Panc1 (cell line): ENCODE results near the gene NIPBL. TPM values are rescaled to one million over a fixed set of nuclear protein-coding genes. Genes with fewer than 3 reads are reported as not detected.
"Not testable (repeated sequence)": the region's sequence is repeated elsewhere in the genome, so short reads cannot be mapped to it uniquely, and the experiment has no call there.

Experiments
- ATAC-seq: fragments of 200-7000 bp; cut with Tn5 transposase; 2 replicates; pipeline ENCODE4 v1.9.1; 2020; ENCODE audit warnings: mild to moderate bottlenecking, moderate library complexity
- BruUV-seq: library from RNA; stranded (reverse); fragments of 400-500 nt; replicated peaks from 2 replicates; lab custom pipeline; 2021; lab: Mats Ljungman, UMichigan
- CTCF ChIA-PET: fragments of 300-600 bp; sonication (Branson Sonifier 250); formaldehyde crosslinking; loops from one replicate; lab custom pipeline; 2022; ENCODE audit warnings: antibody characterized with exemption; lab: Charles Lee
- POLR2A ChIA-PET: fragments of 300-600 bp; sonication (Branson Sonifier 250); formaldehyde crosslinking; loops from one replicate; lab custom pipeline; 2022; ENCODE audit warnings: antibody characterized with exemption; lab: Charles Lee
- DNase-seq: peaks from one replicate; pipeline ENCODE4 v3.0.0-alpha.2; 2010; ENCODE audit warnings: low read depth, low spot score
- H3K27ac ChIP-seq: 2 replicates; pipeline ENCODE4 v1.5.1; 2011; ENCODE audit warnings: mild to moderate bottlenecking, low read length, inconsistent platforms
- H3K27me3 ChIP-seq: fragments of 200-500 bp; sonication (Bioruptor generic); 2 replicates; pipeline ENCODE4 v1.6.0; 2014; ENCODE audit warnings: low read length, inconsistent platforms; ENCODE audit not compliant: control insufficient read depth, insufficient read depth
- H3K36me3 ChIP-seq: fragments of 200-500 bp; sonication (Bioruptor generic); 2 replicates; pipeline ENCODE4 v1.5.1; 2014; ENCODE audit warnings: inconsistent platforms, mild to moderate bottlenecking, low read length, moderate library complexity; ENCODE audit not compliant: control insufficient read depth, insufficient read depth
- H3K4me1 ChIP-seq: 2 replicates; pipeline ENCODE4 v1.5.1; 2011; ENCODE audit warnings: inconsistent platforms, mild to moderate bottlenecking, low read length, moderate library complexity; ENCODE audit not compliant: control insufficient read depth, insufficient read depth
- H3K4me3 ChIP-seq, 2 experiments: 2 replicates each; pipeline ENCODE4 v1.5.1; 2011 to 2012; ENCODE audit warnings: low read depth in 2 of 2, low read length in 2 of 2, mild to moderate bottlenecking in 2 of 2, inconsistent platforms in 1 of 2, moderate library complexity in 1 of 2
- H3K9me3 ChIP-seq: fragments of 200-500 bp; sonication (Bioruptor generic); 2 replicates; pipeline ENCODE4 v1.5.1; 2014; ENCODE audit warnings: low read depth, mild to moderate bottlenecking, inconsistent platforms, low read length, moderate library complexity; ENCODE audit not compliant: control insufficient read depth, insufficient read depth
- POLR2AphosphoS5 ChIP-seq: IDR thresholded peaks from 2 replicates; pipeline ENCODE4 v1.6.1; 2012; ENCODE audit warnings: mild to moderate bottlenecking, low read depth, low read length, moderate library complexity
- SIN3A ChIP-seq: IDR thresholded peaks from 2 replicates; pipeline ENCODE4 v1.6.1; 2012; ENCODE audit warnings: low read depth, mild to moderate bottlenecking, low read length, moderate library complexity, borderline replicate concordance; ENCODE audit not compliant: insufficient read depth
- TCF7L2 ChIP-seq: IDR thresholded peaks from 2 replicates; pipeline ENCODE4 v1.6.1; 2011; ENCODE audit warnings: mild to moderate bottlenecking, low read depth, low read length, inconsistent platforms
- in situ Hi-C: cut with HindIII; loops from 2 replicates; pipeline ENCODE4 v1.10.0; 2016; ENCODE audit warnings: low sequenced_read_pairs, low pct_unique_long_range_greater_than_20kb
- intact Hi-C: fragments of 100-400 bp; cut with micrococcal nuclease; formaldehyde crosslinking; loops from one replicate; pipeline ENCODE4 v1.10.0; 2022; ENCODE audit not compliant: unreplicated experiment
- total RNA-seq: library from RNA; stranded (reverse); gene quantifications from one replicate; pipeline ENCODE4 v1.2.1, GENCODE V29; 2021; ENCODE audit not compliant: unreplicated experiment
- TF ChIP-seq, protein P1 (sequence below), 2 experiments: IDR thresholded peaks; 2 replicates each; pipeline ENCODE4 v1.6.1; 2011 to 2012; ENCODE audit warnings: low read depth in 2 of 2, control low read depth in 1 of 2, low read length in 1 of 2, mild to moderate bottlenecking in 1 of 2, moderate library complexity in 1 of 2; ENCODE audit not compliant: insufficient read depth in 1 of 2
- TF ChIP-seq, protein P2 (sequence below): fragments of 450-650 bp; IDR thresholded peaks from 2 replicates; pipeline ENCODE4 v1.5.1; 2017; ENCODE audit warnings: mild to moderate bottlenecking

Gene NIPBL
- total RNA-seq, 1 experiment from 2014 or later = 41.6 TPM

DNA sequence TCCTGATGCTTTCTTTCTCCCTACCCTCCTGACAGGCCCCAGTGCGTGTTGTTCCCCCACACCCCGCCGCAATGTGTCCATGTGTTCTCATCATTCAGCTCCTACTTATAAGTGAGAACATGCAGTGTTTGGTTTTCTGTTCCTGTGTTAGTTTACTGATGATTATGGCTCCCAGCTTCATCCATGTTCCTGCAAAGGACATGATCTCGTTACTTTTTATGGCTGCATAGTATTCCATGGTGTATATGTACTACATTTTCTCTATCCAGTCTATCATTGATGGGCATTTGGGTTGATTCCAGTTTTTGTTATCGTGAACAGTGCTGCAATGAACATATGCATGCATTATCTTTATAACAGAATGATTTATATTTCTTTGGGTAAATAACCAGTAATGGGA lies 222.7 kb downstream of the NIPBL start:
- DNase-seq, H3K27ac ChIP-seq, H3K4me1 ChIP-seq, BruUV-seq, POLR2A ChIA-PET, intact Hi-C loops, ATAC-seq, in situ Hi-C loops, H3K36me3 ChIP-seq, H3K27me3 ChIP-seq, H3K9me3 ChIP-seq, H3K4me3 ChIP-seq: not testable (repeated sequence)
- CTCF ChIA-PET = interaction anchor here (0.7 kb wide), 1 partner anchor 156 kb away, joined by 3 read pairs; no protein-coding TSS in a partner anchor

DNA sequence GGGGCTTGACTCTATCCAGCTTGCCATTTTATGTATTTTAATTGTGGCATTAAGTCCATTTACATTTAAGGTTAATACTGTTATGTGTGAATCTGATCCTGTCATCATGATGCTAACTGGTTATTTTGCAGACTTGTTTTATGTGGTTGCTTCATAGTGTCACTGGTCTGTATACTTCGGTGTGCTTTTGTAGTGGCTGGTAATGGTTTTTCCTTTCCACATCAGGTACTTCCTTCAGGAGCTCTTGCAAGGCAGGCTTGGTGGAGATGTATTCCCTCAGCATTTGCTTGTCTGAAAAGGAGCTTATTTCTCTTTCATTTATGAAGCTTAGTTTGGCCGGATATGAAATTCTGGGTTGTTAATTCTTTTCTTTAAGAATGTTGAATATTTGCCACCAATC lies 226.7 kb downstream of the NIPBL start:
- DNase-seq = no peak
- no peaks in the 10 kb centered on the region for H3K27me3 ChIP-seq
- no peaks in the 10 kb centered on the region for H3K4me1 ChIP-seq
- no peaks in the 10 kb centered on the region for H3K9me3 ChIP-seq
- POLR2A ChIA-PET = no interaction called here
- intact Hi-C loops = no loop called here
- no peak overlapping the region for H3K27ac ChIP-seq
- ATAC-seq = no peak
- CTCF ChIA-PET = no interaction called here
- in situ Hi-C loops = no loop called here
- TF ChIP-seq TCF7L2 = no peak
- TF ChIP-seq, protein P1, sequence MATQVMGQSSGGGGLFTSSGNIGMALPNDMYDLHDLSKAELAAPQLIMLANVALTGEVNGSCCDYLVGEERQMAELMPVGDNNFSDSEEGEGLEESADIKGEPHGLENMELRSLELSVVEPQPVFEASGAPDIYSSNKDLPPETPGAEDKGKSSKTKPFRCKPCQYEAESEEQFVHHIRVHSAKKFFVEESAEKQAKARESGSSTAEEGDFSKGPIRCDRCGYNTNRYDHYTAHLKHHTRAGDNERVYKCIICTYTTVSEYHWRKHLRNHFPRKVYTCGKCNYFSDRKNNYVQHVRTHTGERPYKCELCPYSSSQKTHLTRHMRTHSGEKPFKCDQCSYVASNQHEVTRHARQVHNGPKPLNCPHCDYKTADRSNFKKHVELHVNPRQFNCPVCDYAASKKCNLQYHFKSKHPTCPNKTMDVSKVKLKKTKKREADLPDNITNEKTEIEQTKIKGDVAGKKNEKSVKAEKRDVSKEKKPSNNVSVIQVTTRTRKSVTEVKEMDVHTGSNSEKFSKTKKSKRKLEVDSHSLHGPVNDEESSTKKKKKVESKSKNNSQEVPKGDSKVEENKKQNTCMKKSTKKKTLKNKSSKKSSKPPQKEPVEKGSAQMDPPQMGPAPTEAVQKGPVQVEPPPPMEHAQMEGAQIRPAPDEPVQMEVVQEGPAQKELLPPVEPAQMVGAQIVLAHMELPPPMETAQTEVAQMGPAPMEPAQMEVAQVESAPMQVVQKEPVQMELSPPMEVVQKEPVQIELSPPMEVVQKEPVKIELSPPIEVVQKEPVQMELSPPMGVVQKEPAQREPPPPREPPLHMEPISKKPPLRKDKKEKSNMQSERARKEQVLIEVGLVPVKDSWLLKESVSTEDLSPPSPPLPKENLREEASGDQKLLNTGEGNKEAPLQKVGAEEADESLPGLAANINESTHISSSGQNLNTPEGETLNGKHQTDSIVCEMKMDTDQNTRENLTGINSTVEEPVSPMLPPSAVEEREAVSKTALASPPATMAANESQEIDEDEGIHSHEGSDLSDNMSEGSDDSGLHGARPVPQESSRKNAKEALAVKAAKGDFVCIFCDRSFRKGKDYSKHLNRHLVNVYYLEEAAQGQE (IDR thresholded peaks at IDR 0.05; ENCODE audit: insufficient read depth in 1 of 2, low read depth in 2 of 2, low read length in 1 of 2) = no peak
- TF ChIP-seq SIN3A = no peak
- TF ChIP-seq POLR2AphosphoS5 = no peak
- TF ChIP-seq, protein P2, sequence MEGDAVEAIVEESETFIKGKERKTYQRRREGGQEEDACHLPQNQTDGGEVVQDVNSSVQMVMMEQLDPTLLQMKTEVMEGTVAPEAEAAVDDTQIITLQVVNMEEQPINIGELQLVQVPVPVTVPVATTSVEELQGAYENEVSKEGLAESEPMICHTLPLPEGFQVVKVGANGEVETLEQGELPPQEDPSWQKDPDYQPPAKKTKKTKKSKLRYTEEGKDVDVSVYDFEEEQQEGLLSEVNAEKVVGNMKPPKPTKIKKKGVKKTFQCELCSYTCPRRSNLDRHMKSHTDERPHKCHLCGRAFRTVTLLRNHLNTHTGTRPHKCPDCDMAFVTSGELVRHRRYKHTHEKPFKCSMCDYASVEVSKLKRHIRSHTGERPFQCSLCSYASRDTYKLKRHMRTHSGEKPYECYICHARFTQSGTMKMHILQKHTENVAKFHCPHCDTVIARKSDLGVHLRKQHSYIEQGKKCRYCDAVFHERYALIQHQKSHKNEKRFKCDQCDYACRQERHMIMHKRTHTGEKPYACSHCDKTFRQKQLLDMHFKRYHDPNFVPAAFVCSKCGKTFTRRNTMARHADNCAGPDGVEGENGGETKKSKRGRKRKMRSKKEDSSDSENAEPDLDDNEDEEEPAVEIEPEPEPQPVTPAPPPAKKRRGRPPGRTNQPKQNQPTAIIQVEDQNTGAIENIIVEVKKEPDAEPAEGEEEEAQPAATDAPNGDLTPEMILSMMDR = no peak
- BruUV-seq = no TSS peak
- H3K4me3 ChIP-seq = no peak overlapping the region
- H3K36me3 ChIP-seq = 0 out of 2 replicates have a peak, but pooled peaks cover 2% of the 10 kb centered on the region

DNA sequence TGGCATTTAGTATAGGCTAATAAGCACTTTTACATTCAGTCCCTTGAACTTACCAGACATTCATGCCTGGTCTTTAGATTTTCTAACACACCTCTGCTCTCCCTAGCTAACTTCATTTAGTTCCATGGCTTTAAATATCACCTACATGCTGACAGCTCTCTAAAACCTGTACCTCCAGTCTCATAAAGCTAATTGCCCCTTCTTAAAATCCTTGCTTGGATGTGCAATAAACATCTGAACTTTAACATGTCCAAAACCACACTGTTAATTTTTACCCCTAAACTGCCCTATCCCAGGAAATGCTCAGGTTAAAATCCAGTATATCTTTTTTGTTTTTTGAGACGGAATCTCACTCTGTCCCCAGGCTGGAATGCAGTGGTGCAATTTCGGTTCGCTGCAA lies 232.8 kb downstream of the NIPBL start:
- ATAC-seq (no peak), DNase-seq (no peak)
- CTCF ChIA-PET = no interaction called here
- no peaks in the 10 kb centered on the region for H3K9me3 ChIP-seq
- TF ChIP-seq SIN3A = no peak
- H3K4me3 ChIP-seq = no peak overlapping the region
- 0 out of 2 replicates have a peak, but pooled peaks cover 2% of the 10 kb centered on the region for H3K36me3 ChIP-seq
- POLR2A ChIA-PET = no interaction called here
- H3K27ac ChIP-seq = no peak overlapping the region
- in situ Hi-C loops = no loop called here
- no peaks in the 10 kb centered on the region for H3K27me3 ChIP-seq
- intact Hi-C loops = no loop called here
- no TSS peak for BruUV-seq
- H3K4me1 ChIP-seq = no peaks in the 10 kb centered on the region
